ENCODE measurements around the gene TMEM184C. TPM values are rescaled to one million over a fixed set of nuclear protein-coding genes. Genes with fewer than 3 reads are reported as not detected.

TMEM184C gene
- total RNA-seq, 1 experiment from 2014 or later: 43.7 TPM

GRCh38 chr4:147696866-147697265 is 79.7 kb downstream of the TMEM184C start:
- TF ChIP-seq ZNF416 (CRISPR knock-in tag; IDR thresholded peaks at IDR 0.05) (no peak), ZNF121 (CRISPR knock-in tag; IDR thresholded peaks at IDR 0.05) (no peak), NFATC4 (CRISPR knock-in tag; IDR thresholded peaks at IDR 0.05) (no peak), MYBL2 (CRISPR knock-in tag; IDR thresholded peaks at IDR 0.05) (no peak)

GRCh38 chr4:147704846-147705245 is 87.6 kb downstream of the TMEM184C start:
- Mint-ChIP-seq H3K9me3 (0 out of 2 replicates have a peak, but pooled peaks cover 10% of the 10 kb centered on the region), H3K4me1 (peaks cover 10% of the 10 kb centered on the region), H3K27me3 (ENCODE audit: low read depth) (no peaks in the 10 kb centered on the region; the same call in 1 of the 2 replicates), H3K27ac (no peak overlapping the region), H3K4me3 (no peak overlapping the region), H3K36me3 (no peaks in the 10 kb centered on the region)
- POLR2A ChIA-PET: no interaction called here
- TF ChIP-seq ESRRA (CRISPR knock-in tag; IDR thresholded peaks at IDR 0.05; ENCODE audit: borderline replicate concordance) (no peak), GTF2I (CRISPR knock-in tag; conservative IDR thresholded peaks at IDR 0.05) (no peak), MAX (CRISPR knock-in tag; IDR thresholded peaks at IDR 0.05) (no peak), SOX15 (CRISPR knock-in tag; IDR thresholded peaks at IDR 0.05) (no peak), RORB (CRISPR knock-in tag; IDR thresholded peaks at IDR 0.05) (no peak), CREB1 (CRISPR knock-in tag; IDR thresholded peaks at IDR 0.05) (no peak), FOXP1 (CRISPR knock-in tag; IDR thresholded peaks at IDR 0.05; ENCODE audit: borderline replicate concordance) (no peak), TEAD4 (CRISPR knock-in tag; IDR thresholded peaks at IDR 0.05) (no peak), ZNF396 (CRISPR knock-in tag; IDR thresholded peaks at IDR 0.05; ENCODE audit: borderline replicate concordance) (no peak), SMAD3 (CRISPR knock-in tag; IDR thresholded peaks at IDR 0.05; ENCODE audit: borderline replicate concordance) (no peak), NFYB (CRISPR knock-in tag; conservative IDR thresholded peaks at IDR 0.05; ENCODE audit: low read depth) (no peak), MXD4 (CRISPR knock-in tag; IDR thresholded peaks at IDR 0.05; ENCODE audit: borderline replicate concordance) (no peak), ZNF219 (CRISPR knock-in tag; IDR thresholded peaks at IDR 0.05; ENCODE audit: borderline replicate concordance) (no peak), RELA (CRISPR knock-in tag; IDR thresholded peaks at IDR 0.05; ENCODE audit: borderline replicate concordance) (no peak), ZNF423 (CRISPR knock-in tag; IDR thresholded peaks at IDR 0.05) (no peak), EMX1 (CRISPR knock-in tag; IDR thresholded peaks at IDR 0.05) (no peak), HMGA2 (CRISPR knock-in tag; IDR thresholded peaks at IDR 0.05) (no peak)
- CTCF ChIA-PET: interaction anchor here (2.0 kb wide), 1 partner anchor 162 kb away, joined by 9 read pairs; no protein-coding TSS in a partner anchor
- DNase-seq (ENCODE audit: low spot score): no peak
- ATAC-seq: no peak

More at GRCh38 chr4:147696866-147697265, 79.7 kb downstream of the TMEM184C start:
- ATAC-seq (no peak), DNase-seq (ENCODE audit: low spot score) (no peak)
- ChIA-PET CTCF (interaction anchor here (0.6 to 2.0 kb wide), 3 partner anchors 18 to 1220 kb away, joined by 3 to 7 read pairs (median 3); no protein-coding TSS in a partner anchor), POLR2A (no interaction called here)
- Mint-ChIP-seq H3K27ac (no peak overlapping the region), H3K27me3 (ENCODE audit: low read depth) (no peaks in the 10 kb centered on the region; the same call in 1 of the 2 replicates), H3K4me1 (peaks cover 8% of the 10 kb centered on the region), H3K4me3 (no peak overlapping the region), H3K9me3 (0 out of 2 replicates have a peak, but pooled peaks cover 9% of the 10 kb centered on the region), H3K36me3 (no peaks in the 10 kb centered on the region)

GRCh38 chr4:147707892-147708672 is 90.9 kb downstream of the TMEM184C start:
- DNase-seq (ENCODE audit: low spot score): peak; percentile 38
- peak; percentile 73 for ATAC-seq
- Mint-ChIP-seq H3K27ac (no peak overlapping the region), H3K4me3 (no peak overlapping the region), H3K36me3 (no peaks in the 10 kb centered on the region), H3K4me1 (peaks cover 10% of the 10 kb centered on the region), H3K9me3 (0 out of 2 replicates have a peak, but pooled peaks cover 3% of the 10 kb centered on the region), H3K27me3 (ENCODE audit: low read depth) (no peaks in the 10 kb centered on the region)
- no peak for TF ChIP-seq CBFB (CRISPR knock-in tag; IDR thresholded peaks at IDR 0.05; ENCODE audit: low read depth)
- TF ChIP-seq CTCF (IDR thresholded peaks at IDR 0.05): peak; percentile 73
- CTCF ChIA-PET: interaction anchor here (1.1 to 1.4 kb wide), 2 partner anchors 24 to 159 kb away, joined by 3 to 8 read pairs; no protein-coding TSS in a partner anchor
- POLR2A ChIA-PET: no interaction called here

All from WTC11 (cell line).